OCI-LY3 (cell line): ENCODE measurements around the gene CNTN5.

Experiments
- H2AFZ ChIP-seq: fragments of 200-600, 300-600 bp; shearing (Covaris generic); 2 replicates; pipeline ENCODE4 v1.6.0; 2014; ENCODE audit warnings: antibody characterized with exemption, low read depth, low read length
- H3K27ac ChIP-seq: fragments of 200-600, 300-600 bp; sonication (generic); 2 replicates; pipeline ENCODE4 v1.5.1; 2014; ENCODE audit warnings: mild to moderate bottlenecking, low read length, moderate library complexity, mixed read lengths
- H3K27me3 ChIP-seq: fragments of 200-600, 300-600 bp; sonication (generic); 2 replicates; pipeline ENCODE4 v1.6.1; 2014; ENCODE audit warnings: low read depth, low read length, mixed read lengths
- H3K36me3 ChIP-seq: fragments of 200-600, 300-600 bp; sonication (generic); replicated peaks from 2 replicates; pipeline ENCODE3; 2014; ENCODE audit warnings: low read depth, low read length, mixed read lengths
- H3K4me1 ChIP-seq: fragments of 300-600, 200-600 bp; sonication (generic); 2 replicates; pipeline ENCODE4 v1.6.1; 2014; ENCODE audit warnings: low read length, mixed read lengths
- H3K4me2 ChIP-seq: fragments of 200-600, 300-600 bp; sonication (generic); 2 replicates; pipeline ENCODE4 v1.6.1; 2014; ENCODE audit warnings: low read length, mixed read lengths
- H3K4me3 ChIP-seq: fragments of 300-600, 200-600 bp; sonication (generic); 2 replicates; pipeline ENCODE4 v1.5.1; 2014; ENCODE audit warnings: antibody characterized with exemption, mild to moderate bottlenecking, low read length, moderate library complexity
- H3K79me2 ChIP-seq: fragments of 300-600, 200-600 bp; shearing (Covaris generic); 2 replicates; pipeline ENCODE4 v1.6.1; 2014; ENCODE audit warnings: mild to moderate bottlenecking, low read length, mixed read lengths
- H3K9ac ChIP-seq: fragments of 300-600, 200-600 bp; shearing (Covaris generic); 2 replicates; pipeline ENCODE4 v1.6.0; 2014; ENCODE audit warnings: mild to moderate bottlenecking, low read length, moderate library complexity
- H3K9me3 ChIP-seq: fragments of 200-600, 300-600 bp; shearing (Covaris generic); 2 replicates; pipeline ENCODE4 v1.6.1; 2014; ENCODE audit warnings: low read length, mixed read lengths; ENCODE audit not compliant: insufficient read depth
- H4K20me1 ChIP-seq: fragments of 200-600, 300-600 bp; sonication (generic); 2 replicates; pipeline ENCODE4 v1.6.1; 2016; ENCODE audit warnings: low read length, mixed read lengths; ENCODE audit not compliant: insufficient read depth
- EZH2phosphoT487 ChIP-seq: fragments of 200-600 bp; shearing (Covaris generic); IDR thresholded peaks from 2 replicates; pipeline ENCODE4 v1.6.1; 2018; ENCODE audit warnings: antibody characterized with exemption, mixed run types, low read depth
- TF ChIP-seq, protein P1 (sequence below): fragments of 200-600, 300-600 bp; sonication (generic); IDR thresholded peaks from 2 replicates; pipeline ENCODE4 v1.5.1; 2014; ENCODE audit warnings: antibody characterized with exemption, low read length, low read depth

CNTN5 gene

GRCh38 chr11:99425596-99425995 is 404.8 kb downstream of the CNTN5 start:
- no peak overlapping the region for H3K9ac ChIP-seq
- no peaks in the 10 kb centered on the region for H3K36me3 ChIP-seq
- H3K27ac ChIP-seq: no peak overlapping the region
- no peaks in the 10 kb centered on the region for H3K9me3 ChIP-seq
- no peak overlapping the region for H3K4me2 ChIP-seq
- TF ChIP-seq EZH2phosphoT487: no peak
- TF ChIP-seq, protein P1, sequence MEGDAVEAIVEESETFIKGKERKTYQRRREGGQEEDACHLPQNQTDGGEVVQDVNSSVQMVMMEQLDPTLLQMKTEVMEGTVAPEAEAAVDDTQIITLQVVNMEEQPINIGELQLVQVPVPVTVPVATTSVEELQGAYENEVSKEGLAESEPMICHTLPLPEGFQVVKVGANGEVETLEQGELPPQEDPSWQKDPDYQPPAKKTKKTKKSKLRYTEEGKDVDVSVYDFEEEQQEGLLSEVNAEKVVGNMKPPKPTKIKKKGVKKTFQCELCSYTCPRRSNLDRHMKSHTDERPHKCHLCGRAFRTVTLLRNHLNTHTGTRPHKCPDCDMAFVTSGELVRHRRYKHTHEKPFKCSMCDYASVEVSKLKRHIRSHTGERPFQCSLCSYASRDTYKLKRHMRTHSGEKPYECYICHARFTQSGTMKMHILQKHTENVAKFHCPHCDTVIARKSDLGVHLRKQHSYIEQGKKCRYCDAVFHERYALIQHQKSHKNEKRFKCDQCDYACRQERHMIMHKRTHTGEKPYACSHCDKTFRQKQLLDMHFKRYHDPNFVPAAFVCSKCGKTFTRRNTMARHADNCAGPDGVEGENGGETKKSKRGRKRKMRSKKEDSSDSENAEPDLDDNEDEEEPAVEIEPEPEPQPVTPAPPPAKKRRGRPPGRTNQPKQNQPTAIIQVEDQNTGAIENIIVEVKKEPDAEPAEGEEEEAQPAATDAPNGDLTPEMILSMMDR: no peak
- no peaks in the 10 kb centered on the region for H4K20me1 ChIP-seq
- H3K79me2 ChIP-seq: no peaks in the 10 kb centered on the region
- H3K27me3 ChIP-seq: no peaks in the 10 kb centered on the region
- H2AFZ ChIP-seq: no peak overlapping the region
- peaks cover 8% of the 10 kb centered on the region for H3K4me1 ChIP-seq
- no peak overlapping the region for H3K4me3 ChIP-seq

- H2AFZ ChIP-seq: peak overlapping the region; percentile 60; the same call in 1 of the 2 replicates
- H3K36me3 ChIP-seq: no peaks in the 10 kb centered on the region
- peak overlapping the region; percentile 64 for H3K27ac ChIP-seq
- peak overlapping the region; percentile 33; the same call in 1 of the 2 replicates for H3K4me3 ChIP-seq
- no peaks in the 10 kb centered on the region for H3K27me3 ChIP-seq
- H3K4me2 ChIP-seq: peak overlapping the region; percentile 48
- H4K20me1 ChIP-seq: no peaks in the 10 kb centered on the region
- H3K79me2 ChIP-seq: no peaks in the 10 kb centered on the region
- TF ChIP-seq, protein P1: no peak
- no peak for TF ChIP-seq EZH2phosphoT487
- H3K9me3 ChIP-seq: no peaks in the 10 kb centered on the region
- H3K9ac ChIP-seq: no peak overlapping the region
- H3K4me1 ChIP-seq: peaks cover 18% of the 10 kb centered on the region
These were observed 411.9 kb downstream of the CNTN5 start for GRCh38 chr11:99432677-99433076.

DNA sequence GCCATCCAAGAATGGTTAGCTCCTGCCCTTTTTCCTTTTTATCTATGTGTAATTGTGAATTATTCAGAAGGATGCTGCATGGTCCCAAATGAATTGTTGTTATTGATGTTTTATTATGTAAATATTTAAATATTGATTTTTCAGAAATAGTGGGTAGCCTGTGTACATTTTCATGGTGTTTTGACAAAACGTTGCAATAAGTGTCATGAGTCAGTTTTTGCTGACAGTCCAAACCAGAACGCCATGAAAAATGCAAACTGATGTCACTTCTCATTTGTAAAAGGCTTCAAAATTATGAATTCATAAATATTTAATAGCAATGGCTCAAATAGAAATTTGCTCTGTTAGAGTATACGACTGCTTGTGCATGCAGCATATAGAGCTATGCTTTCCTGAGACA is 422.5 kb downstream of the CNTN5 start:
- no peak overlapping the region for H3K4me2 ChIP-seq
- H3K9ac ChIP-seq: no peak overlapping the region
- no peaks in the 10 kb centered on the region for H4K20me1 ChIP-seq
- TF ChIP-seq EZH2phosphoT487: no peak
- TF ChIP-seq, protein P1: no peak
- H3K4me1 ChIP-seq: no peaks in the 10 kb centered on the region
- H3K36me3 ChIP-seq: no peaks in the 10 kb centered on the region
- no peak overlapping the region for H3K4me3 ChIP-seq
- H3K27me3 ChIP-seq: no peaks in the 10 kb centered on the region
- H2AFZ ChIP-seq: no peak overlapping the region
- H3K27ac ChIP-seq: no peak overlapping the region
- H3K9me3 ChIP-seq: no peaks in the 10 kb centered on the region
- H3K79me2 ChIP-seq: no peaks in the 10 kb centered on the region

DNA sequence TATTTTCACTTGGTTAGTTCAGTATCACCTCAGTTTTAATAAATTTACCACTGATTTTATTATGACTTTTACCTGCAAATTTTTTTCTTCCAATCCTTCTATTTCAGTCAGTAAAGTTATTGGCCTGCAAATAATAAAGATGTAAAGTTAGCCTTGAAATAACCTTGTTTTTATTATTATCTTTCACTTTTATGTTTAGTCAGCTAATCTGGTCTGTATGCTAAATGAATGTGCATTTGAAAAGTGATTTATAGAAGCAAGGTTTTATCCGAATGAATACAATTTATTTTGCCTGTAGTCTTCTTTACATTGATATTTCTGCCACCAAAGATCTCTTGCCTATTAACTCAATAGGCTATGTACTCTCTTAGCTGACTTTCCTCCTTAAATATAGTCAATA is 425.7 kb downstream of the CNTN5 start:
- Histone ChIP-seq H3K27me3 (no peaks in the 10 kb centered on the region), H3K4me1 (no peaks in the 10 kb centered on the region), H3K36me3 (no peaks in the 10 kb centered on the region), H3K27ac (no peak overlapping the region), H3K79me2 (no peaks in the 10 kb centered on the region), H4K20me1 (no peaks in the 10 kb centered on the region), H3K4me2 (no peak overlapping the region), H2AFZ (no peak overlapping the region), H3K9ac (no peak overlapping the region), H3K9me3 (no peaks in the 10 kb centered on the region), H3K4me3 (no peak overlapping the region)
- TF ChIP-seq, protein P1: no peak
